AG04449 (cell line): ENCODE results near the gene CBX5.

Experiments
- CTCF ChIA-PET: fragments of 350-600 bp; formaldehyde crosslinking; extraction: SDS; loops from one replicate; lab custom pipeline; 2021; ENCODE audit warnings: antibody characterized with exemption; lab: Yijun Ruan, JAX
- POLR2A ChIA-PET: fragments of 400-600, 350-600 bp; formaldehyde crosslinking; extraction: SDS; loops from one replicate; lab custom pipeline; 2020; ENCODE audit warnings: antibody characterized with exemption, inconsistent platforms; lab: Yijun Ruan, JAX
- DNase-seq: peaks from one replicate; pipeline ENCODE4 v3.0.0-alpha.2; 2010; ENCODE audit warnings: low read depth, low spot score
- H3K4me3 ChIP-seq: 2 replicates; pipeline ENCODE4 v1.5.1; 2011; ENCODE audit warnings: low read depth, mild to moderate bottlenecking, control low read depth, low read length
- CTCF ChIP-seq: IDR thresholded peaks from one replicate; pipeline ENCODE4 v1.5.1; 2011; ENCODE audit warnings: mild to moderate bottlenecking, moderate library complexity, low read length, control low read depth, inconsistent platforms; ENCODE audit not compliant: insufficient read depth; ENCODE audit errors: missing control alignments

The CBX5 gene

GRCh38 chr12:54294953-54295566 lies 15.1 kb upstream of the CBX5 start:
- H3K4me3 ChIP-seq, result no peak overlapping the region
- POLR2A ChIA-PET, result no interaction called here

GRCh38 chr12:54294152-54294952 lies 14.4 kb upstream of the CBX5 start:
- POLR2A ChIA-PET, result interaction anchor here (1.8 to 6.4 kb wide), 2 partner anchors 10 to 14 kb away, joined by 4 to 33 read pairs; partner anchors contain the start of genes CBX5 and HNRNPA1
- CTCF ChIA-PET, result interaction anchor here (0.7 to 9.1 kb wide), 26 partner anchors 7 to 99 kb away, joined by 3 to 131 read pairs (median 9); partner anchors contain the start of genes CBX5, COPZ1, HNRNPA1 and NFE2
- H3K4me3 ChIP-seq, result no peak overlapping the region
- no peak for DNase-seq
- TF ChIP-seq CTCF, result peak; percentile 87

More at GRCh38 chr12:54294953-54295566, 15.1 kb upstream of the CBX5 start:
- TF ChIP-seq CTCF, result no peak
- CTCF ChIA-PET, result interaction anchor here (0.7 to 9.1 kb wide), 18 partner anchors 10 to 99 kb away, joined by 3 to 131 read pairs (median 17); partner anchors contain the start of genes CBX5, COPZ1, HNRNPA1 and ZNF385A
- no peak for DNase-seq

GRCh38 chr12:54292931-54293241 lies 13.0 kb upstream of the CBX5 start:
- ChIA-PET CTCF (interaction anchor here (0.9 to 9.1 kb wide), 24 partner anchors 8 to 89 kb away, joined by 3 to 131 read pairs (median 9); partner anchors contain the start of genes CBX5, COPZ1, HNRNPA1 and NFE2), POLR2A (interaction anchor here (1.8 to 6.4 kb wide), 2 partner anchors 9 to 12 kb away, joined by 4 to 33 read pairs; partner anchors contain the start of genes CBX5 and HNRNPA1)
- no peak for TF ChIP-seq CTCF
- no peak overlapping the region for H3K4me3 ChIP-seq
- no peak for DNase-seq

- no peak for TF ChIP-seq CTCF
- POLR2A ChIA-PET, result interaction anchor here (1.0 to 6.4 kb wide), 3 partner anchors 8 to 12 kb away, joined by 3 to 33 read pairs (median 4); partner anchors contain the start of genes CBX5 and HNRNPA1
- CTCF ChIA-PET, result interaction anchor here (0.7 to 9.1 kb wide), 21 partner anchors 7 to 89 kb away, joined by 3 to 131 read pairs (median 12); partner anchors contain the start of genes CBX5, COPZ1, HNRNPA1 and NFE2
These were observed 12.4 kb upstream of the CBX5 start for GRCh38 chr12:54292083-54292930.

GRCh38 chr12:54287261-54288157 lies 7.6 kb upstream of the CBX5 start:
- no peak overlapping the region for H3K4me3 ChIP-seq
- ChIA-PET POLR2A (interaction anchor here (0.6 to 2.6 kb wide), 4 partner anchors 13 to 124 kb away, joined by 3 to 12 read pairs (median 4); partner anchors contain the start of gene NFE2), CTCF (interaction anchor here (0.9 to 8.2 kb wide), 16 partner anchors 7 to 94 kb away, joined by 3 to 66 read pairs (median 5); partner anchors contain the start of genes COPZ1 and ZNF385A)
- no peak for TF ChIP-seq CTCF
- DNase-seq, result no peak

More at GRCh38 chr12:54292083-54292930, 12.4 kb upstream of the CBX5 start:
- H3K4me3 ChIP-seq, result no peak overlapping the region
- DNase-seq, result no peak
